ENCODE results near the gene PIK3AP1.

The PIK3AP1 gene

DNA sequence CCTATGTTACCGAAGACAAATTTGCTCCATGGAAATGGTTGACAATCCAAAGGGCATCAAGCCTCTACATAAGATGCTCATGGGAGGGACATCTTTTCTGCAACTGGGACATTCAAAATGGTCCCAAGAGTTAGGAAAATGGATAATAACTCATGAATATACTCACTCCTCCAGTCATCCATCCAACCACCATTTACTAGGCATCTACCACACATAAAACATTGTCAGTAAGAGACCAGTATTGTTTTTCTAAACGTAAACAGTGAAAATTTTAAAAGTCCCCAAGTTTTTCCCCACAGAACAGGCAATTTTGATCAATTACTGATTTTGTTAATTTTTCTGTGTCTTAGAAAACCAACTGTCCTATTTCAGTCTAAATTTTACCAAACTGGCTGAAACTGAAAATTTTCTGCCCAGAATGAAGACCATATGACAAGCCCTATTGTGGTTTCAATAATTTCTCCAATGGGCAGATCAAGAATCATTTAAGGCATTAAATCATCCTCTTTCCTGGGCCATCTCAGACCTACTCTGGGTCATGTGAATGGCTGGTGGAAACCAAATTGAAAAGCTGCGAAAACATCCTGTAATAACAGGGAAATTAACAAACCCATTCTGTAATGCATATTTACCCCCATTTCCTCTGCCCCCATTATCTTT lies 24.2 kb downstream of the PIK3AP1 start:
- TF ChIP-seq CTCF (IDR thresholded peaks at IDR 0.05; ENCODE audit: low read depth, low read length), result no peak
- DNase-seq (ENCODE audit: extremely low read depth, low read depth), result no peak

DNA sequence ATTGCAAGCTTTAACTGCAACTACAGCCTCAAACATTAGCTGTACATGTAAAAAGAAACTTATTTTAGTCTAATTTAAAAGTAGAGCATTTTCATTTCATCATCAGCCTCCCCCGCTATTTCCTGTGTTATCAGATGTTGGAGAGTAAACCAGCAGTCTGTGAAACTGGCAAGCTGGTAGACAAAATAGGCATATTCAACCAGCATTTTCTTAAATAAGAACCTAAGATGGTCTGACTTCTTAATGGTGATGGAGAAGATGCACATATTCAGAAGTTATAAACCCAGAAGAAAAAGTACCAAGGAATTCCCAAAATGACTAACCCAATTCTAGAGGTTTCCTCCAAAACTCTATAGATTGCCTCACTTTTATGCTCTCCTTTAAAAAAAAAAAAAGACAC lies 24.9 kb downstream of the PIK3AP1 start:
- no peak for DNase-seq (ENCODE audit: extremely low read depth, low read depth)

GRCh38 chr10:96693431-96693830 lies 26.9 kb downstream of the PIK3AP1 start:
- TF ChIP-seq CTCF (IDR thresholded peaks at IDR 0.05; ENCODE audit: low read depth, low read length), result no peak

More for the DNA sequence above, 24.9 kb downstream of the PIK3AP1 start:
- TF ChIP-seq CTCF (IDR thresholded peaks at IDR 0.05; ENCODE audit: low read depth, low read length), result no peak

GRCh38 chr10:96692427-96692826 lies 27.9 kb downstream of the PIK3AP1 start:
- TF ChIP-seq CTCF (IDR thresholded peaks at IDR 0.05; ENCODE audit: low read depth, low read length), result no peak
- DNase-seq (ENCODE audit: extremely low read depth, low read depth), result no peak

More at GRCh38 chr10:96693431-96693830, 26.9 kb downstream of the PIK3AP1 start:
- no peak for DNase-seq (ENCODE audit: extremely low read depth, low read depth)

DNA sequence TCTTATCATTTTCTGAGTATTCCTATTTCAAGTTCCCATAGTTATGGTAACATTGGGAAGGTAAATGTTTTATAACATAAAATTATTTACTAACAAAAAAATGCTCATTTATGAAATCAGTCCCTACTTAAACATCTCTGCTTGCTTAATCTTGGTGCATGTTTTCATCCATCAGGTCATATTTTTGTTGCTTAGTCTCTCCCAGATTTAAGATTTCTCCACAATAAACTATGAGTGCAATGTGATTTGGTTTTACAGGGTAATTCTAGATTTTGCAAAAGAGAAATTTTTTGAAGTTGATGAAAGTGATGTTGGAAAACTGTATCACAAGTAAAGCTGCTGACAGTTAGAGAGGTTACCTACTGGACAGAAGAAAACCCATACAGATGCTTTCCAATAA lies 28.6 kb downstream of the PIK3AP1 start:
- TF ChIP-seq CTCF (IDR thresholded peaks at IDR 0.05; ENCODE audit: low read depth, low read length), result no peak
- no peak for DNase-seq (ENCODE audit: extremely low read depth, low read depth)

GRCh38 chr10:96690755-96691730 lies 29.3 kb downstream of the PIK3AP1 start:
- no peak for TF ChIP-seq CTCF (IDR thresholded peaks at IDR 0.05; ENCODE audit: low read depth, low read length)
- no peak for DNase-seq (ENCODE audit: extremely low read depth, low read depth)

- no peak for DNase-seq (ENCODE audit: extremely low read depth, low read depth)
- TF ChIP-seq CTCF (IDR thresholded peaks at IDR 0.05; ENCODE audit: low read depth, low read length), result no peak
These were observed 31.5 kb downstream of the PIK3AP1 start for GRCh38 chr10:96688789-96689188.

Measured in AG09319 (cell line).